Body of pancreas (tissue), 4 donors: Measurements from ENCODE around the gene CDC42EP1. TPM values are rescaled to one million over a fixed set of nuclear protein-coding genes. Genes with fewer than 3 reads are reported as not detected.
"Not testable (repeated sequence)": the region's sequence is repeated elsewhere in the genome, so short reads cannot be mapped to it uniquely, and the experiment has no call there.

Experiments used
- ATAC-seq: fragments of 150-250 bp; one replicate; pipeline ENCODE4 v1.9.1; 2016
- DNase-seq, 4 donors: peaks; one replicate each; pipeline ENCODE4 v3.0.0-alpha.2; 2019
- H3K27ac ChIP-seq, 4 donors: fragments of 200-600 bp; sonication (generic); 1 replicate in 3 of 4; 2 replicates in 1 of 4; pipeline versions ENCODE4 v1.5.1 to v1.6.1; 2016 to 2019; ENCODE audit warnings: mild to moderate bottlenecking in 1 of 4, mixed read lengths in 1 of 4, moderate library complexity in 1 of 4
- H3K27me3 ChIP-seq, 2 donors: fragments of 200-600 bp; sonication (generic); one replicate each; pipeline ENCODE4 v1.6.0; 2016; ENCODE audit warnings: mild to moderate bottlenecking in 1 of 2
- H3K36me3 ChIP-seq, 2 donors: fragments of 200-600 bp; sonication (generic); replicated peaks in 1 of 2; 2 replicates each; pipeline ENCODE4 v1.5.1; 2016; ENCODE audit warnings: low read depth in 2 of 2; ENCODE audit not compliant: insufficient read depth in 1 of 2
- H3K4me1 ChIP-seq: fragments of 200-600 bp; sonication (generic); one replicate; pipeline ENCODE4 v1.6.0; 2016
- H3K4me3 ChIP-seq, 2 donors: fragments of 200-600 bp; sonication (generic); 1 replicate in 1 of 2; 2 replicates in 1 of 2; pipeline ENCODE4 v1.5.1; 2016 to 2019
- H3K9me3 ChIP-seq, 3 donors: fragments of 200-600 bp; sonication (generic); 1 replicate in 2 of 3; 2 replicates in 1 of 3; pipeline ENCODE4 v1.5.1; 2016
- CTCF ChIP-seq, 7 experiments: fragments of 450-650 bp in 4 of 7; fragments of 200-600 bp in 3 of 7; sonication (generic) in 3 of 7; IDR thresholded peaks; one replicate each; pipeline ENCODE4 v1.5.1; 2016 to 2019; ENCODE audit warnings: antibody characterized with exemption in 7 of 7
- POLR2A ChIP-seq, 3 donors: fragments of 450-650 bp; IDR thresholded peaks; one replicate each; pipeline ENCODE4 v1.6.1; 2016; ENCODE audit warnings: antibody characterized with exemption in 3 of 3, mild to moderate bottlenecking in 2 of 3
- WGBS, 2 donors: methylation state at CpG; one replicate each; pipeline ENCODE4 v1.1.5; 2017; 5-methylcytosine and 5-hydroxymethylcytosine counted together
- intact Hi-C: fragments of 100-400 bp; cut with DNase I; formaldehyde crosslinking; loops from one replicate; pipeline ENCODE4 v1.15.1; 2023
- total RNA-seq, 2 donors: library from RNA; depleted of rRNA; stranded (reverse); fragments of >200 nt; gene quantifications; one replicate each; pipeline ENCODE4 v1.1.0, GENCODE V29; 2016

CDC42EP1 gene
- total RNA-seq, 2 donors from 2014 or later, result 73.2 to 84.7 TPM

GRCh38 chr22:37599153-37599552 is 38.9 kb downstream of the CDC42EP1 start:
- Histone ChIP-seq H3K36me3 (no peaks in the 10 kb centered on the region), H3K27me3 (no peaks in the 10 kb centered on the region), H3K27ac (peak overlapping the region in 3 of 4 donors; percentile 13 to 46 (median 36)), H3K9me3 (no peaks in the 10 kb centered on the region), H3K4me1 (peaks cover 24% of the 10 kb centered on the region), H3K4me3 (no peak overlapping the region)
- 36 to 37% methylated on average over 4 of the region's 4 CpGs for WGBS, 2 donors
- DNase-seq (peak in 3 of 4 donors; percentile 41 to 65 (median 45)), ATAC-seq (no peak)
- intact Hi-C loops, result no loop called here
- TF ChIP-seq CTCF (IDR thresholded peaks at IDR 0.05) (no peak), POLR2A (IDR thresholded peaks at IDR 0.05) (no peak)

GRCh38 chr22:37601203-37601539 is 40.9 kb downstream of the CDC42EP1 start:
- TF ChIP-seq POLR2A (IDR thresholded peaks at IDR 0.05) (no peak), CTCF (IDR thresholded peaks at IDR 0.05) (no peak)
- Histone ChIP-seq H3K4me3 (no peak overlapping the region), H3K36me3 (no peaks in the 10 kb centered on the region), H3K27me3 (no peaks in the 10 kb centered on the region), H3K4me1 (peaks cover 26% of the 10 kb centered on the region), H3K9me3 (no peaks in the 10 kb centered on the region), H3K27ac (peak overlapping the region; percentile 81 to 86 (median 82))
- DNase-seq, result no peak
- intact Hi-C loops, result no loop called here
- ATAC-seq, result no peak
- 5 to 18% methylated on average over 4 of the region's 4 CpGs for WGBS, 2 donors

- no peaks in the 10 kb centered on the region for H3K36me3 ChIP-seq
- intact Hi-C loops, result no loop called here
- no peaks in the 10 kb centered on the region for H3K9me3 ChIP-seq
- H3K4me1 ChIP-seq, result peaks cover 32% of the 10 kb centered on the region
- 15 to 29% methylated on average over 14 of the region's 14 CpGs for WGBS, 2 donors
- ATAC-seq, result peak; percentile 96
- H3K27me3 ChIP-seq, result no peaks in the 10 kb centered on the region
- H3K27ac ChIP-seq, result peak overlapping the region; percentile 82 to 89 (median 84)
- H3K4me3 ChIP-seq, result no peak overlapping the region
- no peak for TF ChIP-seq CTCF (IDR thresholded peaks at IDR 0.05)
- peak in 2 of 3 donors; percentile 51 to 63 for TF ChIP-seq POLR2A (IDR thresholded peaks at IDR 0.05)
- DNase-seq, result peak; percentile 82 to 94 (median 90)
Observed at GRCh38 chr22:37601540-37602442, 41.5 kb downstream of the CDC42EP1 start.

- 89 to 93% methylated on average over 5 of the region's 5 CpGs for WGBS, 2 donors
- H3K9me3 ChIP-seq, H3K27me3 ChIP-seq, H3K4me3 ChIP-seq, intact Hi-C loops, DNase-seq, H3K36me3 ChIP-seq, ATAC-seq: not testable (repeated sequence)
- Histone ChIP-seq H3K27ac (peak overlapping the region in 3 of 4 donors; percentile 82 to 86 (median 82)), H3K4me1 (peaks cover 41% of the 10 kb centered on the region)
Observed at GRCh38 chr22:37602546-37603277, 42.4 kb downstream of the CDC42EP1 start.

- Histone ChIP-seq H3K4me1 (peaks cover 44% of the 10 kb centered on the region), H3K9me3 (no peaks in the 10 kb centered on the region), H3K27me3 (no peaks in the 10 kb centered on the region), H3K4me3 (no peak overlapping the region), H3K36me3 (no peaks in the 10 kb centered on the region), H3K27ac (no peak overlapping the region)
- ATAC-seq, result no peak
- DNase-seq, result no peak
- WGBS, 2 donors, result 92 to 96% methylated on average over 6 of the region's 6 CpGs
- intact Hi-C loops, result no loop called here
- TF ChIP-seq POLR2A (IDR thresholded peaks at IDR 0.05), result no peak
Observed at GRCh38 chr22:37604074-37604473, 43.8 kb downstream of the CDC42EP1 start.
